ENCODE results near the gene WDR18.

Gene WDR18

DNA sequence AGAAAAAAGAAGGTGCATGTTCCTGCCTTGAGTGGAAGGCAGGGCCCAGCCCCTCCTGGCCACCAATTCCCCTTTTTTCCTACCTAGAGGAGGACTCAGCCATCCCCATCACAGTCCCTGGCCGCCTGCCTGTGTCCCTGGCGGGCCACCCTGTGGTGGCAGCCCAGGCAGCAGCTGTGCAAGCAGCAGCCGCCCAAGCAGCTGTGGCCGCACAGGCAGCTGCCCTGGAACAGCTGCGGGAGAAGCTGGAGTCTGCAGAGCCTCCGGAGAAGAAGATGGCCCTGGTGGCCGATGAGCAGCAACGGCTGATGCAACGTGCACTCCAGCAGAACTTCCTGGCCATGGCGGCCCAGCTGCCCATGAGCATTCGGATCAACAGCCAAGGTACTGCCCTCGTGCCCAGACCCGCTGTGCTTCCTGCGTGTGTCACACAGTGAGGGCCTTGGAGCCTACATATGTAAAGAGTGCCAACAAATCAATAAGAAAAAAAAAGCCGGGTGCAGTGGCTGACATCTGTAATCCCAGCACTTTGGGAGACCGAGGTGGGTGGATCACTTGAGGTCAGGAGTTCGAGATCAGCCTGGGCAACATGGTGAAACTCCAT lies 17.6 kb upstream of the WDR18 start:
- no peak for DNase-seq

DNA sequence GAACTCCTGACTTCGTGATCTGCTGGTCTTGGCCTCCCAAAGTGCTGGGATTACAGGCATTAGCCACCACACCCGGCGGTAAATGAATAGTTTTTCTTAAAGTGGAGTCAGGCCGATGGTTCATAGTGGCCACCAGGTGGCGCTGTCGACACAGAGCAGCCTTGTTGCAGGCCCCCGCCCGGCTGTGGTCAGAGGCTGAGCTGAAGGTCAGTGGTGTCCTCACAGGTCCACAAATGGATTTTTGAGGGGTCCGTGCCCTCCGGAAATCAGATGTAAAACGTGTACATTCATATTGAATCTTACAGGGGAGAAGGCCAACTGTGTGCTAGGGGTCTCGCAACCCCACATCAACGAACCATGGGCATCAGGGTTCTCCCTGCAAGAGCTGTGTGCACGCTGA lies 13.4 kb upstream of the WDR18 start:
- DNase-seq = no peak

DNA sequence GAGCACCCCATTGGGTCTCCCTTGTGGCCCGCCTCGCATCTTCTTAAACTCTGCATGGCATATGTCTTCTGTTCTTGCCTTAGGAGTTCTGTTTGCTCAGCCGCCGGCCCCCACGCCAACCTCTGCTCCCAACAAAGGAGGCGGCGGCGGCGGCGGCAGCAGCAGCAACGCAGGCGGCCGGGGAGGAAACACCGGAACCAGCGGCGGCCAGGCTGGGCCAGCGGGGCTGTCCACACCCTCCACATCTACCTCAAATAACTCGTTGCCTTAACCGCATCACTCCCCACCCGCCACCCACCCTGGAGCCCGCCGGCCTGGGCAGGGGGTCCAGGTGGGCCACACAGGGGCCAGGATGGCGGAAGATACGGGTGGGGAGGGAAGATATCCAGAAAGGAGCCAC lies 12.3 kb upstream of the WDR18 start:
- no peak for DNase-seq

DNA sequence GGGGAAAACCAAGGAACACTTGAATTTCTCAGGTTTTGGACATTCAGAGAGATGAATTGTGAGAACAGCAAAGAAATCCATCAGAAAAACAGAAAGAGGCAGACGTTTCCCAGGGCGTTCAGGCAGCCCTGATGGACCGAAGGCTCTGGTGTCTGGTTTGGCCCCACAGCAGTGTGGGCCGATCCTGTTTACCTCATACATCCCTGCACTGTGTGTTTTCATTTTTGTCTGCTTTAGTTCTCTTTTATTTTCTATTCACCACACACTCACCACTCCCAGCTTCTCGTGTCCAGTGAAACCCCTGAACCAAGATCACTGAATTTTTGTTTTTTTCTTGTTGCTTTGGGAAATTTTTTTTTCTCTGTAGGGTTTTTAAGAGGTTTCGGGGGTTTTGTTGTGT lies 11.9 kb upstream of the WDR18 start:
- DNase-seq = no peak

DNA sequence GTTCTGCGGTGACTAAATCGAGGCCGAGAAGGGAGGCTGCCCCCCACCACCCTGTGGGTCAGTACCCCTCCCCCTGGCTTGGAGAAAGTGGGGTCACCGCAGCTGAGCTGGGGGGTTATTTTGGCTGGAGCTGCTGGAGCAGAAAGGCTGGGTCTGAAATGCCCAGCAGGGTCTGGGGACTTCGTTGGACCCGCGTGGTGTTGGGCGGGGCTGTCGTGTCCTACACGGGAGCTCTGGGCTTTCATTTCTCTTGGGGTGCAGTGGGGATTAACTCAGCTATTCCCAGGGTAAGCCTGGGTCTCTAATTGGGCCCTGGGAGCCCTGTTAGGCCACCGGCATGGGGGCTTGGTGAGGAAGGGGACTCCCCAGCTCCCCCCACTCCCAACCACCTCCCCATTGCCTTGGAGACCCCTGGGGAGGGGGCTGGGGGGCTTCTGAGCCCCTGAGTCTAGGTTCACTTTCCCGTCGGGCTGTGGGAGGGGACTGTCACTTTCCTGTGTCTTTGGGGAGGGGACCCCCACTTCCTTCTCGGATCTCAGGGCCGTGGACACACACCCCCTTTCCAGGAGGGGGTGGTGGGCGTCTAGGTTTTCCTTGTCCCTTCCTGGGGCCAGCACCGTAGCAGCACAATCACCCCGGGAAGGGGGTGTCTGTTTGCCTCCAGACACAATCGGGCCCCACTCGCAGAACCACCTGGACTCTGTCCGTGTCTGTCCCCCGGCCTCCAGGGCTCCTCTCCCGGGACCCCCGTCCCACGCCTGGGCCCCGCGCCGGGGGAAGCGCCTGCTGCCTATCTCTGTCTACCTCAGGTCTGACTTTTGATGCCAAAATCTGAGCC lies 10.2 kb upstream of the WDR18 start:
- no peak for DNase-seq

DNA sequence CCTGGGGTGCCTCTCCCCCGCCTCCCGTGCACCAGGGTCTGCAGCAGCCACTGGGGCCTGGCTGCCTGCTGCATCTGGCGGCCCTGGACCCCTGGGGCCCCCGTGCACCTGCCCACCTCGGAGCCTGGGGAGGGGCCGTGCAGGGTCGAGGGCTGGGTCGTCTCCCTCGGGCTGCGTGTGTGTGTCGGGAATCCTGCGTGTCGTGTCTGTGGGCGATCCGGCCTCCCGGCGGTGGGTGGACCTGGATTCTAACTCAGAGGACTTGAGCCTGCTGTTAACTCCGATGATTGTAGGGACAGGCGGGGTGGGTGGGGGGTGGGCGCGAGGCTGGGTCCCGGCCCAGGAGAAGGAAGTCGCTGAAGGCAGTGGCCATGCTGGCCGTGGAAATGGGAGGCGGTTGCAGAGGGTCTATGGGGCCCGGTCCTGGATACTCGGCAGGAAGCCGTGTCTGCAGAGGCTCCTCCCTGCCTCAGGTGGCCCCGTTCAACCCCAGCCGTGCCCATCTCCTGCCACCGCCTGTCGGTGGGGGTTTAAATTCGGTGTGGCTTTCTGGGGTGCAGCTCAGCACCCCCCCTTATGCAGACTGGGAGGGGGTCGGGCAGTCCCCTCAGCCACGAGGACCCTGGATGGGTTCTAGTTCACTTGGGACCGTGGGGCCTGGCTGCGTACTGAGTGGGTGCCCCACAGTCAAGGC lies 9.4 kb upstream of the WDR18 start:
- DNase-seq = no peak

- DNase-seq = no peak
Observed at GRCh38 chr19:976476-976875, 7.7 kb upstream of the WDR18 start.

GRCh38 chr19:977058-977464 lies 7.1 kb upstream of the WDR18 start:
- DNase-seq = no peak

GRCh38 chr19:979318-979741 lies 4.8 kb upstream of the WDR18 start:
- DNase-seq = no peak

DNA sequence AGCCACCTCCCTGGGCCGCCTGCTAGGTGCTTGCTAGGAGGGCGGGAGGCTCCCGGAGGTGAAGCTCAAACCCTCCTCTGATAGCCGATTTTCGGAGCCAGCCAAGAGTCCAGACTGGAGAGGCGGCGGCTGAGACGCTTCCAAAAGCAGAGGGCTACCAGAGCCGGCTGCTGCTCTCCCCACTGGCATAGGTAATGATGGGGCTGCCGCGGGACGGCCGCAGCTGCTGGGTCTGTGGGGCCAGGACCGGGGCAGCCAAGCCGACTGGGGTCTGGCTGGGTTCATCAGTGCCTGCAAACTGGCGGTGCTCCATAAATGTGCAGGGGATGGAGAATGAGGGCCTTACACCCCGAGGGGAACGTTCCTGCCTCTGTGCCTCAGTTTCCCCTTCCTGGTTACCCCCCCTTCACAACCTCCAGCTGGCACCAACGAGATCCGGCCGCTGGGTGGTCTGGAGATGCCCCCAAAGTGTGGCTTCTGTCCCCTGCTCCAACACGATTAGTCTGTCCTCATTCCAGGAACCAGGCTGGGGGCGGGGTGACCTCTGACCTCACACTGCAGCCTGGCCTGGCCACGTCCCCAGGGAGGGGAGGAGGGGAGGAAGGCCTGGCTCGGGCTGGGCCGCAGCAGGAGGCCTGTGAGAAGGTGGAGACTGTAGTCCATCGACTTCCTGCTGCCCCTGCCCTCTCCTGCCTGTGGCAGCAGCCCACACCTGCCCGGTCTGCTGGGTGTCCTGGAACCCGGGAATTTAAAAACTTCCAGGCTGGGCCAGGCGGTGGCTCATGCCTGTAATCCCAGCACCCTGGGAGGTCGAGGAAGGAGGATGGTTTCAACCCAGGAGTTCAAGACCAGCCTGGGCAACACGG lies 3.8 kb upstream of the WDR18 start:
- DNase-seq = no peak

- DNase-seq = peak; percentile 76
Observed at GRCh38 chr19:982567-983170, 1.5 kb upstream of the WDR18 start.

DNA sequence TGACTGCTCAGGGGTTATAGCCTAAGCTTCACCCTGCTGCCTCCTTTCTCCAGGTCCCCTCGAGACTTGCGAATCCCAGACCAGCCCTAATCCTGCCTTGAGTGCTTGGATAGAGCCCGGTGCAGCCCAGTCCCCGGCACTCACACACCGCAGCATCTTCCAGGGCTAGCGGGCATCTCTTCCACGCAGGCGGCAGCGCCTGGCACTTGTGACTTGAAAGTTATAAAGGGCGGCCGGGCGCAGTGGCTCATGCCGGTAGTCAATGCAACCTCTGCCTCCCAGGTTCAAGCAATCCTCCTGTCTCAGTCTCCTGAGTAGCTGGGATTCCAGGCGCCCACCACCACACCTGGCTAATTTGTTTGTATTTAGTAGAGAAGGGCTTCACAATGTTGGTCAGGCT lies 1.9 kb downstream of the WDR18 start:
- DNase-seq = no peak

- DNase-seq = no peak
Observed at GRCh38 chr19:988081-988480, 3.9 kb downstream of the WDR18 start.

GRCh38 chr19:988510-988909 lies 4.4 kb downstream of the WDR18 start:
- DNase-seq = no peak

GRCh38 chr19:989381-990081 lies 5.4 kb downstream of the WDR18 start:
- DNase-seq = no peak

- no peak for DNase-seq
Observed at GRCh38 chr19:990119-990571, 6.0 kb downstream of the WDR18 start.

DNA sequence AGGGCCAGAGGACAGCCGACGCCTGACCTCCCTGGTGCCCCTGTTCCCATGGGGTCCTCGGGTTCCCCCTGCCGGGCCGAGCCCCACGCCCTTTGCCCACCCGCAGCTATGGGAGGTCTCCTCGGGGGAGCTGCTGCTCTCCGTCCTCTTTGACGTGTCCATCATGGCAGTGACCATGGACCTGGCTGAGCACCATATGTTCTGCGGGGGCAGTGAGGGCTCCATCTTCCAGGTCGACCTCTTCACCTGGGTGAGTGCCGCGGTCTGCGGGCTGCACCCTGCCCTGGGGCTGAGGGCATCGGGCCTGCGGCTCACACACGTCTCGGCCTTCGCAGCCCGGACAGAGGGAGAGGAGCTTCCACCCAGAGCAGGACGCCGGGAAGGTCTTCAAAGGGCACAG lies 6.6 kb downstream of the WDR18 start:
- DNase-seq = no peak

DNA sequence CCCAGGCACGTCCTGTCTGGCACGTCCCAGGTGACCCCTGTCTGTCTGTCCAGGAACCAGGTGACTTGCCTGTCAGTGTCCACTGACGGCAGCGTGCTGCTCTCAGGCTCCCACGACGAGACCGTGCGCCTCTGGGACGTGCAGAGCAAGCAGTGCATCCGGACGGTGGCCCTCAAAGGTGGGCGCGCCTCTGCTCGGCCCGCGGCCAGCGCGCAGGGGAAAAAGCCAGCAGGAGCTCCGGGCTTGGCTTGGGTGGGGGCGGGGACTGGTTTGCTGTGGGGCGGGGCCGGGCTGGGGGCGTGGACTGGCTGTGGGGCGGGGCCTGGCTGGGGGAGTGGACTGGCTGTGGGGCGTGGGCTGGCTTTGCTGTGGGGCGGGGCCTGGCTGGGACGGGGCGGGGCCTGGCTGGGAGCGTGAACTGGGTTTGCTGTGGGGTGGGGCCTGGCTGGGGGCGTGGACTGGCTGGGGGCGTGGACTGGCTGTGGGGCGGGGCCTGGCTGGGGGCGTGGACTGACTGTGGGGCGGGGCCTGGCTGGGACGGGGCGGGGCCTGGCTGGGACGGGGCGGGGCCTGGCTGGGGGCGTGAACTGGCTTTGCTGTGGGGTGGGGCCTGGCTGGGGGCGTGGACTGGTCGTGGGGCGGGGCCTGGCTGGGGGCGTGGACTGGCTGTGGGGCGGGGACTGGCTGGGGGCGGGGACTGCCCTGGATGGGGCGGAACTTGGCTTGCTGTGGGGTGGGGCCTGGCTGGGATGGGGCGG lies 7.2 kb downstream of the WDR18 start:
- peak; percentile 54 for DNase-seq

DNA sequence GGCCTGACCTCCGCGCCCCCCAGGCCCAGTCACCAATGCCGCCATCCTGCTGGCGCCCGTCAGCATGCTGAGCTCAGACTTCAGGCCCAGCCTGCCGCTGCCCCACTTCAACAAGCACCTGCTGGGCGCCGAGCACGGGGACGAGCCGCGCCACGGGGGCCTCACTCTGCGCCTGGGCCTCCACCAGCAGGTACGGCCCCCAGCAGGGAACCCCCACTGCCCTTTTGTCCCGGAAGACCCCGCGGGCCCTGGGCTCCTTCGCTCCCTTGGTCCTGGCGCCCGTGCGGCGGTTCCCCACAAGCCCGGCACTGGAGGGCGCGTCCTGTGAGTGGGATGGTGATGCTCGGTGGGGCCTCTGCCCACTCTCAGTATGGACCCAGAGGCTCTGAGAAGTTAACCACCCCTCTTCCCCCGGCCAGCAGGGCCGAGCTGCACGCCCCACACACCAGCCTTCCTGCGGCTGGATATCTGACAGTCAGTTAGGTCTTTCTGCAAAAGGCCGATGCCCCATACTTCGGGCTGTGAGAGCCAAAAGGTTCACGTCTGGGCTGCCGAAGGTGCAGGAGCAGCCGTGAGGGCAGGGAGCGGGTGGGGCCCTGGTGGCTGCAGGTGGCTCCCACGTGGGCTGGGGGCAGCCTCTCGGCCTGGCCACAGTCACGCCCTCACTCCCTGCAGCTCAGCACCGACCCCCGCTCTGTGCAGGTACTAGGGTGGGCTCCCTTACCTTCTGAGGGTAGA lies 8.0 kb downstream of the WDR18 start:
- DNase-seq = no peak

DNA sequence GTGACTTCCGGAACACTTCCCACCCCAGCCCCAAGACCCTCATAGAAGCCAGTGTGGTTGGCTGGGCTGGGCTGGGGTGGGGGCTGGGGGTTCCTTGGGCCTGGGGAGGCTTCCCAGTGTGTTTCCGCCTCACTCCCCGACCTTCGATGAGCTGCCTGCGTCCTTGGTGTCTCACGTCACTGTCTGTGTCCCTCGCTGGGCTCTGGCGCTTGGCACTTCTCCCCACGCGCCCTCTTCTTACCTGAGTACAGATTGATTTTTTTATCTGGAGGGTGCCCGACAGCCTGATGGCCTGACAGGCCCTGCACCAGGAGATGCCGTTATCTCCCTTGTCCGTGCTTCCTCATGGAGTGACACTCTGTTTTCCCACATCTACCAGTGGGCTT lies 8.5 kb downstream of the WDR18 start:
- no peak for DNase-seq

All from CD4-positive, alpha-beta T cell treated with Interleukin-21 for 1 hour (primary cell).